HL-60 (cell line): ENCODE results near the gene LRRC7.

Experiments
- DNase-seq, 2 experiments: peaks; one replicate each; pipeline ENCODE4 v3.0.0-alpha.2; 2010 to 2020; ENCODE audit warnings: low read depth in 1 of 2, low spot score in 1 of 2
- H3K27ac ChIP-seq: fragments of 250-450 bp; sonication (Bioruptor Pico); replicated peaks from 2 replicates; pipeline ENCODE4 v1.5.1; 2020; ENCODE audit warnings: mild to moderate bottlenecking, moderate library complexity
- H3K27me3 ChIP-seq: fragments of 250-450 bp; sonication (Bioruptor Pico); 2 replicates; pipeline ENCODE4 v1.5.1; 2021; ENCODE audit warnings: mild to moderate bottlenecking, moderate library complexity; ENCODE audit not compliant: insufficient read depth, poor library complexity, severe bottlenecking
- H3K4me3 ChIP-seq: replicated peaks from 2 replicates; pipeline ENCODE4 v1.5.1; 2011; ENCODE audit warnings: mild to moderate bottlenecking, control low read depth, low read length; ENCODE audit not compliant: insufficient read depth
- GABPA ChIP-seq: IDR thresholded peaks from 2 replicates; pipeline ENCODE4 v1.6.1; 2012; ENCODE audit warnings: low read depth
- POLR2AphosphoS5 ChIP-seq: IDR thresholded peaks from 2 replicates; pipeline ENCODE4 v1.6.1; 2012; ENCODE audit warnings: low read depth
- SPI1 ChIP-seq: IDR thresholded peaks from 2 replicates; pipeline ENCODE4 v1.6.1; 2012; ENCODE audit warnings: low read depth, mild to moderate bottlenecking, borderline replicate concordance
- TF ChIP-seq, protein P1 (sequence below): IDR thresholded peaks from 2 replicates; pipeline ENCODE4 v1.6.1; 2012; ENCODE audit warnings: low read depth; ENCODE audit not compliant: insufficient replicate concordance
- TF ChIP-seq, protein P2 (sequence below): IDR thresholded peaks from one replicate; pipeline ENCODE4 v1.5.1; 2011; ENCODE audit warnings: low read length, control low read depth, inconsistent platforms; ENCODE audit not compliant: insufficient read depth

The LRRC7 gene

DNA sequence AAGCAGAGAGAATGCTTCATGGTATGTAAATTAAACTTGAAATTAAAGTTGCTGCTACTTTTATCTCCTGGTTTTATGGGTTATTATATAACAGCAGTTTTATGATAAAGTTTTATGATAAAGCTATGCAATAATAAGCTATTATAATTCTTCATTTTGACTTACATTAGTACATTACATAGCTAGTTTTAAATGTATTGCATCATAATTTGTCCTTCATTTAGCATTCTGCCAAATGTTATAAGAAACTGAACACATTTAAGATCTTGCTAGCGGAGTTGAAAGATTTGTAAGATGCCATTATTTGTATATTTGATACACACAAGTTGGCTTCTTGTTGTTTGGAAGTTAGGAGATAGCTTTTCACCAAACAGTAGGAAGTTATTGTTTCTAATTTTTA is 536.0 kb downstream of the LRRC7 start:
- no peak for DNase-seq
- Histone ChIP-seq H3K4me3 (no peak overlapping the region), H3K27ac (no peak overlapping the region), H3K27me3 (no peaks in the 10 kb centered on the region)
- TF ChIP-seq GABPA (no peak), POLR2AphosphoS5 (no peak), SPI1 (no peak)
- TF ChIP-seq, protein P1, sequence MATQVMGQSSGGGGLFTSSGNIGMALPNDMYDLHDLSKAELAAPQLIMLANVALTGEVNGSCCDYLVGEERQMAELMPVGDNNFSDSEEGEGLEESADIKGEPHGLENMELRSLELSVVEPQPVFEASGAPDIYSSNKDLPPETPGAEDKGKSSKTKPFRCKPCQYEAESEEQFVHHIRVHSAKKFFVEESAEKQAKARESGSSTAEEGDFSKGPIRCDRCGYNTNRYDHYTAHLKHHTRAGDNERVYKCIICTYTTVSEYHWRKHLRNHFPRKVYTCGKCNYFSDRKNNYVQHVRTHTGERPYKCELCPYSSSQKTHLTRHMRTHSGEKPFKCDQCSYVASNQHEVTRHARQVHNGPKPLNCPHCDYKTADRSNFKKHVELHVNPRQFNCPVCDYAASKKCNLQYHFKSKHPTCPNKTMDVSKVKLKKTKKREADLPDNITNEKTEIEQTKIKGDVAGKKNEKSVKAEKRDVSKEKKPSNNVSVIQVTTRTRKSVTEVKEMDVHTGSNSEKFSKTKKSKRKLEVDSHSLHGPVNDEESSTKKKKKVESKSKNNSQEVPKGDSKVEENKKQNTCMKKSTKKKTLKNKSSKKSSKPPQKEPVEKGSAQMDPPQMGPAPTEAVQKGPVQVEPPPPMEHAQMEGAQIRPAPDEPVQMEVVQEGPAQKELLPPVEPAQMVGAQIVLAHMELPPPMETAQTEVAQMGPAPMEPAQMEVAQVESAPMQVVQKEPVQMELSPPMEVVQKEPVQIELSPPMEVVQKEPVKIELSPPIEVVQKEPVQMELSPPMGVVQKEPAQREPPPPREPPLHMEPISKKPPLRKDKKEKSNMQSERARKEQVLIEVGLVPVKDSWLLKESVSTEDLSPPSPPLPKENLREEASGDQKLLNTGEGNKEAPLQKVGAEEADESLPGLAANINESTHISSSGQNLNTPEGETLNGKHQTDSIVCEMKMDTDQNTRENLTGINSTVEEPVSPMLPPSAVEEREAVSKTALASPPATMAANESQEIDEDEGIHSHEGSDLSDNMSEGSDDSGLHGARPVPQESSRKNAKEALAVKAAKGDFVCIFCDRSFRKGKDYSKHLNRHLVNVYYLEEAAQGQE: no peak
- TF ChIP-seq, protein P2, sequence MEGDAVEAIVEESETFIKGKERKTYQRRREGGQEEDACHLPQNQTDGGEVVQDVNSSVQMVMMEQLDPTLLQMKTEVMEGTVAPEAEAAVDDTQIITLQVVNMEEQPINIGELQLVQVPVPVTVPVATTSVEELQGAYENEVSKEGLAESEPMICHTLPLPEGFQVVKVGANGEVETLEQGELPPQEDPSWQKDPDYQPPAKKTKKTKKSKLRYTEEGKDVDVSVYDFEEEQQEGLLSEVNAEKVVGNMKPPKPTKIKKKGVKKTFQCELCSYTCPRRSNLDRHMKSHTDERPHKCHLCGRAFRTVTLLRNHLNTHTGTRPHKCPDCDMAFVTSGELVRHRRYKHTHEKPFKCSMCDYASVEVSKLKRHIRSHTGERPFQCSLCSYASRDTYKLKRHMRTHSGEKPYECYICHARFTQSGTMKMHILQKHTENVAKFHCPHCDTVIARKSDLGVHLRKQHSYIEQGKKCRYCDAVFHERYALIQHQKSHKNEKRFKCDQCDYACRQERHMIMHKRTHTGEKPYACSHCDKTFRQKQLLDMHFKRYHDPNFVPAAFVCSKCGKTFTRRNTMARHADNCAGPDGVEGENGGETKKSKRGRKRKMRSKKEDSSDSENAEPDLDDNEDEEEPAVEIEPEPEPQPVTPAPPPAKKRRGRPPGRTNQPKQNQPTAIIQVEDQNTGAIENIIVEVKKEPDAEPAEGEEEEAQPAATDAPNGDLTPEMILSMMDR: no peak

DNA sequence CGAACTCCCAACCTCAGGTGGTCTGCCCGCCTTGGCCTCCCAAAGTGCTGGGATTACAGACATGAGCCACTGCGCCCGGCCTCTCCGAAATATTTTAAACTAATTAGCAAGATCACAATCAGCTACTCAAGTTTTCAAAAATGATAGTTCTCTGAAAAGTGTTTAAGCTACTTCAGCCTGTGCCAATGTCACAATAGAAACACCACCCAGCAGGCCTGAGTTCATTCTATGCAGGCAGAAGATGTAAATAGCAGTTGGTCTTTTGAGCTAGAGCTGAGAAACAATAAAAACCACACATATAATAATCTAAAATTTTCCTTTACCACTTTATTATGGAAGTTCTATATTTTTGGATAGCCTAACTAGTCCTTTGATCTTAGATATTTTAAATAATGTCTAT is 541.5 kb downstream of the LRRC7 start:
- H3K27me3 ChIP-seq: no peaks in the 10 kb centered on the region
- H3K4me3 ChIP-seq: no peak overlapping the region
- DNase-seq: no peak
- no peak for TF ChIP-seq GABPA
- H3K27ac ChIP-seq: no peak overlapping the region

DNA sequence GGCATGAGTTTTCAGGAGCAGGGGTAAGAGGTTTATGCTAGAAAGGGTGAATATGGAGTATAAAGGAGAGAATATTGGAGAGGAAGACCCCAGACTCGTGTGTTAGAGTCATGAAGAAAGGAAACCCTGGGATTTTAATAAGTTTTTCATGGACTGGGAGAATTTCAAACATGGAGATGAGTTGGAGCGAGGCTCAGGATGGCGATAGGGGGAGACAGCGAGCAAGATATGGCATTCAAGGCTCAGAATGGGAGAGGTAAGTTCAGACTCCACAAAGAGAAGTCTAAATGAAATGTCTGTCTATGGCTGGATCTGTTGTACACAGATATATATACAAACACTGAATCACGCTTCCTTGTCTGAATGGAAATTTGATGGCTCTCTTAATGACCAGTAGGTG is 545.1 kb downstream of the LRRC7 start:
- TF ChIP-seq SPI1 (no peak), POLR2AphosphoS5 (no peak), GABPA (no peak)
- TF ChIP-seq, protein P1: no peak
- TF ChIP-seq, protein P2: no peak
- Histone ChIP-seq H3K4me3 (no peak overlapping the region), H3K27me3 (no peaks in the 10 kb centered on the region), H3K27ac (no peak overlapping the region)
- DNase-seq: no peak

DNA sequence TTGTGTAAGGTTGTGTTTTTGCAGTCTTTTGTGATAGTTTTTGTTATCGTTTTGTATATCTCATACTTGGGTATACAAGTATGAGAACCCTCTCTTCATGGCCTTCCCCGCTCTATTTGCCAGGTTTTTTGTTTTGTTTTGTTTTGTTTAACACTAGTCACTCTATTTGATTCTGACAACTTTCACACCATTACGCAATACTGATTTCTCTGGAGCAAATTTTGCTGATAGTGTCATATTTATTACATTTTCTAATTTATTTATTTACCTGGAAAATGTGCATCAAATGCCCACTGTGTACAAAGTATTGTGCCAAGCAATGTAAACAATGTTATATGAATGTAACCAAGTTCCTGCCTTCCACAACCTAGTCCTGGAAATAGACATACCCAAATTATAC is 547.6 kb downstream of the LRRC7 start:
- peaks cover 3% of the 10 kb centered on the region for H3K27me3 ChIP-seq
- TF ChIP-seq, protein P2: no peak
- TF ChIP-seq POLR2AphosphoS5 (no peak), GABPA (no peak), SPI1 (no peak)
- TF ChIP-seq, protein P1: no peak
- no peak overlapping the region for H3K27ac ChIP-seq
- DNase-seq: no peak
- no peak overlapping the region for H3K4me3 ChIP-seq
